GM21360 (cell line): Measurements from ENCODE around the gene MMP28.

Experiments used
- ATAC-seq: cut with Tn5 transposase; IDR thresholded peaks from one replicate; pipeline ENCODE4 v1.9.1; 2021; ENCODE audit warnings: mild to moderate bottlenecking, moderate library complexity; ENCODE audit not compliant: unreplicated experiment

Gene MMP28

DNA sequence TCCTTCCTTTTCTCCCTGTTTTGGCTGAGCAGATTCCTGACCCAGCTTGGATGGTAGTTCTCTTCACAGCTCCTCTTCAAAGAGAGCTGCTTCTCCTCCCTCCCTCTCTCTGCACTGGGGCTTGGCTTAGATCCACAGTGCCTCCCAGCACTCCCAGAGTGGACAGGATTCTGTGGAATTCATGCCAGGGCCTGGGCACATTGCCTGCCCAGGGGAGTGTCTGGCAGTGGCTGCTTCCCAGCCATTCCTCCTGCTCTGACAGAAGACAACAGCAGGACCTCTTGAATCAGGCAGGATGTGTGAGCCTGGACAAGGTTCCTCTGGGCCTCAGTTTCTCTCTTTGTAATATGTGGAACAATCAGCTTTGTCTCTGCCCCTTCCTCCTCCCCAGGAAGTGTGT lies 4.5 kb upstream of the MMP28 start:
- no peak for ATAC-seq

- no peak for ATAC-seq
These were observed 2.5 kb upstream of the MMP28 start for GRCh38 chr17:35797918-35798317.

GRCh38 chr17:35797370-35797769 lies 1.9 kb upstream of the MMP28 start:
- no peak for ATAC-seq

DNA sequence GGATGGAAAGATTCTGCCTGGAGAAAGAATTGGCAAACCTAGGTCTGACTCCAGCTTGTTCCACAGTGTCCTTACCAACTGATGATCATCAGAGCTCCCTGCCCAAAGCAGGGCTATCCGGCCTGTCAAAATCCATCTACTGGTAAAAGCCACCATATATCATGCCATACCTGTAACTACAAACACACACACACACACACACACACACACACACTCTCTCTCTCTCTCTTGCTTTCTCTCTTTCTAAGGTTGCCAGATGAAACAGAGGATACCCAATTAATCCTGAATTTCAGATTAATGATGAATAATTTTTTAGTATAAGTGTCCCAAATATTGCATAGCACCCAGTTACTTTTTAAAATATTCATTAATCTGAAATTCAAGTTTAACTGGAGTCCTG lies 1.5 kb upstream of the MMP28 start:
- no peak for ATAC-seq

DNA sequence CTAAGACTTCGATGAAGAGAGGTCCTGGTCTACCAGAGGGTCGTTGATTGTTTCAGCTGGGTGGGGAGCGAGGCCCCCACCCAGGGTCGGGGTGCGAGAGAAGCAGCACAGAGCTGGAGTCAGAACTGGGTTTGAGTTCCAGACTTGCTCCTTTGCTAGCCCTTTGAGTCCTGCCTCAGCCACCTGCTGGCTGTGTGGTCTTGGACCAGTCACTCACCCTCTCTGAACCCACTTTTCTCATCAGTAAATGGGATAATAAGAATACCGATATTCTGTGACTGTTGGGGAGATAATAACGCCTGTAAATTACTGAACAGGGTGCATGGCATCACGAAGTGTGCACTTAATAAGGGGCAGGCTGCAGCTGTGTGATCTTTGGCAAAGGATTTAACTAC lies 427 bp upstream of the MMP28 start:
- no peak for ATAC-seq

DNA sequence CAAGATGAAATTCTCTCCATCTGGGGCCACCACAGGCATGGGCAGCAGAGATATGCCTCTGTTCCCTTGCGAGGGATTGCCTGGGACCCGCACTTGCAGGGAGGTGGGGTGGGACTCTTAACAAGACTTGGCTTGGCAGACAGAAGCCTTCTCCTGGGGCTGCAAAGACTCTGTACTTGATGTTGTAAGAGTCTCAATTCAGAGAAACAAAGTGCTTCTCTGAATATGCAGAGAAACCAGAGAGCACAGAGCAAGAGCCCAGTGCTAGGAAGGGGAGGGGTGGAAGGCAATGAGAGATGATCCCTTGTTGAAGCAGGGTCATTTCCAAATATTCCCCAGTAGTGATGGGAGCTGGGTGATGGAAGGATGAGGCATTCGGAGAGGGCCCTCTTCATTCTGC lies 2.2 kb downstream of the MMP28 start:
- no peak for ATAC-seq

- no peak for ATAC-seq
These were observed 3.6 kb downstream of the MMP28 start for GRCh38 chr17:35791681-35792350.

DNA sequence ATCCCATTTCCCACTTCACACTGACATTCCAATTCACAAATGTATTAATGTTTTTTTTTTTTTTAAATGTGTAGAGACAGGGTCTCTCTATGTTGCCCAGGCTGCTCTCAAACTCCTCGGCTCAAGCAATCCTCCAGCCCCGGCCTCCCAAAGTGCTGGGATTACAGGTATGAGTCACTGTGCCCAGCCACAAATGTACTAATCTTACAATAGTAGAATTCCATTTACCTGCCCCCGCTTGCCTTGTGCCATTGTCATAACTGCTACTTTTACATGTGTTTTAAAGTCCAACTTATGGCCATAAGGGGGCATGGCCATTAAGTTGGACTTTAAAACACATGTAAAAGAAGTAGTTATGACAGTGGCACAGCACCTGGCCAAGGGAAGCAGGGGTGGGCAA lies 4.6 kb downstream of the MMP28 start:
- ATAC-seq: no peak

GRCh38 chr17:35788477-35789368 lies 6.7 kb downstream of the MMP28 start:
- ATAC-seq: no peak

DNA sequence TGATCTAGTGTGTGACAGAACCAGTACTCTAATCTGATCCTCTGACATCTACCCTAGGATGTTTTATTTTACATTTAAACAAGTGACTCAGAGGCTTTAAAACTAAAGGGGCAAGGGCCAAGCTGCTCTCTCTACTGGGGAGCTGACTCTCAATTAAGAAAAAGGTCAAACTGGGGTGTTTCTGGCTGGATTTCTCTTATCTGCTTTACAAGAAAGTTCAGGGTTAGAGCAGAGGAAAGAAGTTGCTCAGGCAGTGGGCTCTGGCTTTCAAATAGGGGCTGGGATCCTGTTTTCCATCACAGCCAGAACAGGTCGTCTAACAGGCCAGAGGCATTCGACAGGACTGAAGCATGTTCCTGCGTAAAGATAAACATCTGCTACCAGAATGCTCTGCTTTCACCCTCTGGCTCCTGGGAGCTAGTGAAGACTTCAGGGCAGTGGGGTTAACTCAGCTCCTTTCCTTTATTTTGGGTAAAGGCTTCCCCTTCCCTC lies 8.5 kb downstream of the MMP28 start:
- no peak for ATAC-seq

DNA sequence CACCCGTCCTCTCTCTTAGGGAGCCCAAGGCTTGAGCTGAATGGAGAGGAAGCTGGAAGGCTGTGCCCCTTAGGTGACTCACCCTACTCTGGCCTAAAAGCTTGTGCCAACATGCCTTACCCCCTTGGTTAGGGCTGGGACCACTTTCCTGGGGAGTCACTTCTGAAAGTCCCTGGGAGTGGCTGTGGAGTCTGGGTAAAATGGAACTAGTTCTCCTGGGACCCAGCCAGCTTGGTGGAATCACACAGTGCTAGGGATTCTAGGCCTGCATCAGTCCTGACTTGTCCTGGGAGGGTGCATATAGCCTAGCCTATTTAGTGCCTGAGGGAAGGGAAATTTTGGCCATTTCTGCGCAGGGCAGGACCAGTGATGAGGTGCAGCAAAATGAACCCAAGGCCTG lies 10.5 kb downstream of the MMP28 start:
- ATAC-seq: no peak

- ATAC-seq: no peak
These were observed 14.5 kb downstream of the MMP28 start for GRCh38 chr17:35780950-35781349.

- ATAC-seq: no peak
These were observed 16.7 kb downstream of the MMP28 start for GRCh38 chr17:35778641-35779196.

DNA sequence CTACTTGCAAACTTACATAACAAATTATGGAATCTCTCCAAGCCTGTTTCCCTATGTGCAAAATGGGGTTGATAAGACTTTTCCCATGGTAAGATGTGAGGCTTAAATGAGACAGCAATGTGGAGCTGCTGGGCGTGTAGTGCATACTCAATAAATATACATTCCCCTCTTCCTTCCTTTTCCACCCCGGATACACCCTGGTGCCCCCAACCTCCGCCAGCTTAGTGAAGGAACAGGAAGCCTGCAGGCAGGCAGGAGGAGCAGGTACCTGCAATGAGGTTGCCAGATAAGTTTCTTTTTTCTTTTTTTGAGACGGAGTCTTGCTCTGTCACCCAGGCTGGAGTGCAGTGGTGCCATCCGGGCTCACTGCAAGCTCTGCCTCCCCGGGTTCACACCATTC lies 19.9 kb downstream of the MMP28 start:
- no peak for ATAC-seq

- ATAC-seq: no peak
These were observed 20.4 kb downstream of the MMP28 start for GRCh38 chr17:35775039-35775438.

DNA sequence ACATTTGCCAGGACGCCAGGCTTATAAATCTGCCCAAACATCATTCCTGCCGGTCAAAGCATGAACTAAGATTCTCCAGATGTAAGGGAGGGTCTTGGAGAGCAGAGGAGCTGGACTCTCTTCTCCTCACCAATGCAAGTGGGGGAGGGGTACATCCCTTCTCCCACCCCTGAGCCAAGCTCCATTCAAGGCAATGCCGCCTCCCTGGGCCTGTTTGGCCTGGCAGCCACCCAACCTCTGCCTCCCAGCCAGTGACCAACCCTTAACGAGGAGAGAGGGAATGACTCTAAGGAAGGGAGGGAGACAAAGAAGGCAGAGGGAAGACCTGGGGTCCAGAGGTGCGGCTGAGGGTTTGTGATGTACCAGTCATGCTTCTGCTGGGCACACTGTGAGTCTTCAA lies 20.9 kb downstream of the MMP28 start:
- ATAC-seq: no peak

DNA sequence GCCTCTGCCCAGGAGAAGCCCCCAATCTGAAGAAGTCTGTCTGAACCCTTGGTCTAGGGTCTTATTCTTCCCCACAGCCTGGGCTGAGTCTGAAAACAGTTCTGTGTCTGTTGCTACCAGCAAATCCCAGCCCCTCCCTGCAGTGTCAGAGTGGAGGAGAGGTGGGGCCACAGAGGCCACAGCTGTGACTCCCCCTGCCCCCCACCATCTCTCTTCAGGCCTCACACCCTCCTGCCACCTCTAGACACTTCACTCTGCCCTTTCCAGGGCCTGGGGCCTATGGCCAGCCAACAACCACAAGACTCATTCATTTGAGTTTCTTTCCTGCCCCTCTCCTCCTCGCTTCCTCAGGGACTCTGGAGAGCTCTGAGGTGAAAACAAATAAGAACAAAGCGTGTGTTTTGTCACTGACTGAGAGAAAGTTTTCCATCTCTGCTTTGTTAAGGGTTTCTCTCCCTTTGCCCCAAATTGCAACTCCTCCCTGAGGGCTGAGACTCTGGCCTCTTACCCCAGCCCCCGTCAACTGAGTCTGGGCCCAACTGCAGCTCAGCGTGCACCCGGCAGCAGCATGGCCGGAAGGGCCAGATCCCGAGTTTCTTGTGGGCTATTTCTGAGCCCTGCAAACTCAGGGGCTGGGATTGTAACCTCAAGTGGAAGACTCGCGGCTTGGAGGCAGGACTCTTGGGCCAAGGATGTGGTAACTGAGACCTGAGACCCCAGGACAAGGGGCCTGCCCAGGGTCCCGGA lies 21.6 kb downstream of the MMP28 start:
- ATAC-seq: no peak

DNA sequence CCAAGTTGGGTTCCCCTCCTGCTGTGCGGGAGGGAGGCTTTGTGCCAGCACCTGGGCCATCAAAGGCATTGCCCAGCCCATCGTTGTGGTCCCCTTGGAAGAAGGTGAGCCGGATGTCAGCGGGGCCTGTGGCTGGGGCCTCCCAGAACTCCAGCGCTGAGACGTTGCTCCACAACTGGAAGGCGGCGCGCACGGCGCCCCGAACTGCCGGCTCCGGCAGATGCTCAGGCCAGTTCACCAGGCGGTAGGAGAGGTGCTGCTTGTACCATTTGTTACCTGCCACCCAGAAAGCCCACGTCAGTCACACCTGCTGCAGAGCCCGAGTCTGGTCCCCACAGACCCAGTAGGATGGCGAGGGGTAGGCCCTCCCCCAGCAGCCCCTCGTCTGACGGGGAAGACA lies 22.3 kb downstream of the MMP28 start:
- ATAC-seq: no peak

DNA sequence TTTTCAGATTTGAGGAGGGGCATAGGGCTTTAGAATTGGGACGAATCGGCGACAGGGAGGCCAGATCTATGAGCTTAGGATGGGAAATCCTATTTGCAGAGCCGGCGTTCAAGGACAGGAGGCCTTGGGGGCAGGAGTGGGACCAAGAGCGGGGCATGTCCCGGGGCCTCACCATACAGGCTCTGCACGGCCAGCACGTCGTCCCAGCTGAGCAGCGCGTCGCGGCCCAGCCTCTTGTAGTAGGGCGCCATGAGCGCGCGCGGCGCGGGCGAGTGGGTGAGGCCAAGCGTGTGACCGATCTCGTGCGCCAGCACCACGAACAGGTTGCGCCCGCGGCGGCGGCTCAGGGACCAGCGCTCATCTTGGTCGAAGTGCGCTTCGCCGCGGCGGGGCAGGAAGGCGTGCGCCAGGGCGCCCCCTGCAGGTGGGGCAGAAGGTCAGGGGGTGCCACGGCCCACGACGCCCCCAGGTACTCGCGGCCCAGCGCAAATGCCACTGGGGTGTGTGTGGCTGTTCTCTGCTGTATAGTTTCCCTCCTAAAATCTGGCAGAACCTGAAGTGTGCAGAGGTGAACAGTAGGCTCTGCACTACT lies 25.4 kb downstream of the MMP28 start:
- no peak for ATAC-seq

GRCh38 chr17:35768797-35769196 lies 26.6 kb downstream of the MMP28 start:
- no peak for ATAC-seq
